Measurements from ENCODE around the gene COL24A1. TPM values are rescaled to one million over a fixed set of nuclear protein-coding genes. Genes with fewer than 3 reads are reported as not detected.
"Not testable (repeated sequence)": the region's sequence is repeated elsewhere in the genome, so short reads cannot be mapped to it uniquely, and the experiment has no call there.

Gene COL24A1
- total RNA-seq, 6 experiments from 2014 or later, result 1.1 to 2.4 (median 1.3) TPM

GRCh38 chr1:86114236-86114635 lies 42.3 kb downstream of the COL24A1 start:
- Mint-ChIP-seq H3K36me3 (ENCODE audit: low read depth) (peaks cover 7% of the 10 kb centered on the region), H3K27ac (no peak overlapping the region), H3K9me3 (peaks cover 9% of the 10 kb centered on the region), H3K4me1 (ENCODE audit: low read depth) (peaks cover 6% of the 10 kb centered on the region), H3K27me3 (ENCODE audit: insufficient read depth) (no peaks in the 10 kb centered on the region; the same call in 1 of the 2 replicates), H3K4me3 (no peak overlapping the region)
- DNase-seq, result no peak
- no peak for TF ChIP-seq CTCF (IDR thresholded peaks at IDR 0.05)

- H3K27me3 Mint-ChIP-seq (ENCODE audit: insufficient read depth); H3K4me3 Mint-ChIP-seq; H3K27ac Mint-ChIP-seq; H3K4me1 Mint-ChIP-seq (ENCODE audit: low read depth); DNase-seq; H3K36me3 Mint-ChIP-seq (ENCODE audit: low read depth); H3K9me3 Mint-ChIP-seq: not testable (repeated sequence)
Measured at GRCh38 chr1:86111590-86111989, 45.0 kb downstream of the COL24A1 start.

- no peak for TF ChIP-seq CTCF (IDR thresholded peaks at IDR 0.05)
- Mint-ChIP-seq H3K36me3 (ENCODE audit: low read depth) (peaks cover 7% of the 10 kb centered on the region), H3K4me3 (no peak overlapping the region), H3K27ac (no peak overlapping the region), H3K9me3 (peaks cover 9% of the 10 kb centered on the region), H3K27me3 (ENCODE audit: insufficient read depth) (no peaks in the 10 kb centered on the region), H3K4me1 (ENCODE audit: low read depth) (no peaks in the 10 kb centered on the region)
- no peak for DNase-seq
Measured at GRCh38 chr1:86110451-86111129, 46.0 kb downstream of the COL24A1 start.

GRCh38 chr1:86105533-86105866 lies 51.1 kb downstream of the COL24A1 start:
- H3K4me3 Mint-ChIP-seq, result no peak overlapping the region
- no peak for TF ChIP-seq CTCF (IDR thresholded peaks at IDR 0.05)

GRCh38 chr1:86104606-86105532 lies 51.7 kb downstream of the COL24A1 start:
- Mint-ChIP-seq H3K4me1 (ENCODE audit: low read depth) (peaks cover 10% of the 10 kb centered on the region), H3K4me3 (no peak overlapping the region), H3K27ac (no peak overlapping the region), H3K36me3 (ENCODE audit: low read depth) (no peaks in the 10 kb centered on the region), H3K27me3 (ENCODE audit: insufficient read depth) (peaks cover 3% of the 10 kb centered on the region; the same call in 1 of the 2 replicates), H3K9me3 (no peaks in the 10 kb centered on the region)
- DNase-seq, result no peak
- no peak for TF ChIP-seq CTCF (IDR thresholded peaks at IDR 0.05)

More at GRCh38 chr1:86105533-86105866, 51.1 kb downstream of the COL24A1 start:
- peaks cover 3% of the 10 kb centered on the region; the same call in 1 of the 2 replicates for H3K27me3 Mint-ChIP-seq (ENCODE audit: insufficient read depth)
- H3K9me3 Mint-ChIP-seq, result no peaks in the 10 kb centered on the region
- peaks cover 10% of the 10 kb centered on the region for H3K4me1 Mint-ChIP-seq (ENCODE audit: low read depth)
- DNase-seq, result no peak
- no peaks in the 10 kb centered on the region for H3K36me3 Mint-ChIP-seq (ENCODE audit: low read depth)
- no peak overlapping the region for H3K27ac Mint-ChIP-seq

GRCh38 chr1:86101616-86102015 lies 55.0 kb downstream of the COL24A1 start:
- H3K27me3 Mint-ChIP-seq (ENCODE audit: insufficient read depth), result peaks cover 3% of the 10 kb centered on the region; the same call in 1 of the 2 replicates
- H3K36me3 Mint-ChIP-seq (ENCODE audit: low read depth), result no peaks in the 10 kb centered on the region
- peaks cover 10% of the 10 kb centered on the region for H3K4me1 Mint-ChIP-seq (ENCODE audit: low read depth)
- no peaks in the 10 kb centered on the region for H3K9me3 Mint-ChIP-seq
- TF ChIP-seq CTCF (IDR thresholded peaks at IDR 0.05), result no peak
- H3K4me3 Mint-ChIP-seq, result no peak overlapping the region
- H3K27ac Mint-ChIP-seq, result no peak overlapping the region
- DNase-seq, result no peak
